K562 (cell line): Measurements from ENCODE around the gene S100A2. TPM values are rescaled to one million over a fixed set of nuclear protein-coding genes. Genes with fewer than 3 reads are reported as not detected.

ENCODE experiments used
- AFF4 ChIP-seq: sonication (generic); formaldehyde crosslinking; IDR thresholded peaks from 2 replicates; pipeline ENCODE4 v1.8.0; 2023; ENCODE audit warnings: mild to moderate bottlenecking, missing genetic modification reagents
- GTF3C2 ChIP-seq: IDR thresholded peaks from 3 replicates; pipeline ENCODE4 v1.6.1; 2011; ENCODE audit warnings: borderline replicate concordance, mild to moderate bottlenecking, moderate library complexity; ENCODE audit not compliant: insufficient read length; ENCODE audit errors: extremely low read depth
- PCBP1 ChIP-seq: fragments of 200-400 bp; formaldehyde crosslinking; IDR thresholded peaks from 2 replicates; pipeline ENCODE4 v1.6.1; 2018; ENCODE audit warnings: mild to moderate bottlenecking, low read depth, low read length; ENCODE audit not compliant: poor library complexity, severe bottlenecking
- RBM39 ChIP-seq: fragments of 200-400 bp; formaldehyde crosslinking; optimal IDR thresholded peaks from 2 replicates; pipeline ENCODE3; 2018; ENCODE audit warnings: low read depth, low read length
- SAFB2 ChIP-seq: fragments of 200-400 bp; formaldehyde crosslinking; IDR thresholded peaks from 2 replicates; pipeline ENCODE4 v1.6.1; 2018; ENCODE audit warnings: borderline replicate concordance, low read length, low read depth, moderate library complexity; ENCODE audit not compliant: severe bottlenecking
- SIRT6 ChIP-seq: IDR thresholded peaks from one replicate; pipeline ENCODE4 v1.6.1; 2012; ENCODE audit warnings: low read depth, mild to moderate bottlenecking, control low read depth, inconsistent platforms, low read length, moderate library complexity
- TAF9B ChIP-seq: fragments of 450-650 bp; IDR thresholded peaks from 2 replicates; pipeline ENCODE4 v1.6.1; 2018; ENCODE audit warnings: mild to moderate bottlenecking; ENCODE audit not compliant: partially characterized antibody
- TARDBP ChIP-seq: fragments of 450-650 bp; IDR thresholded peaks from 2 replicates; pipeline ENCODE4 v1.6.1; 2016
- ZBTB12 ChIP-seq: fragments of 250-450 bp; sonication (Bioruptor Pico); IDR thresholded peaks from 2 replicates; pipeline ENCODE4 v1.4.0; 2020
- ZBTB17 ChIP-seq: fragments of 450-650 bp; formaldehyde crosslinking; IDR thresholded peaks from 2 replicates; pipeline ENCODE4 v1.4.0; 2020; ENCODE audit warnings: mild to moderate bottlenecking
- ZBTB26 ChIP-seq: fragments of 450-650 bp; formaldehyde crosslinking; IDR thresholded peaks from 2 replicates; pipeline ENCODE4 v1.4.0; 2022; ENCODE audit warnings: missing genetic modification characterization
- ZFPM2 ChIP-seq: fragments of 250-450 bp; sonication (Bioruptor Pico); IDR thresholded peaks from 2 replicates; pipeline ENCODE4 v1.5.1; 2022; ENCODE audit warnings: mild to moderate bottlenecking
- ZNF12 ChIP-seq: sonication (generic); formaldehyde crosslinking; IDR thresholded peaks from 2 replicates; pipeline ENCODE4 v1.4.0; 2020; ENCODE audit warnings: mild to moderate bottlenecking, missing genetic modification reagents
- ZNF347 ChIP-seq: fragments of 450-650 bp; formaldehyde crosslinking; IDR thresholded peaks from 2 replicates; pipeline ENCODE4 v1.4.0; 2020; ENCODE audit warnings: low read depth, mild to moderate bottlenecking, moderate library complexity
- ZNF778 ChIP-seq: fragments of 450-650 bp; formaldehyde crosslinking; IDR thresholded peaks from 2 replicates; pipeline ENCODE4 v1.4.0; 2020; ENCODE audit warnings: mild to moderate bottlenecking, moderate library complexity
- polyA plus RNA-seq, 8 experiments: library from polyadenylated mRNA; depleted of rRNA in 4 of 8; stranded (reverse) in 5 of 8; unstranded in 3 of 8; fragments of >200 nt; fragmentation: Nextera tagmentation in 2 of 8; fragmentation: Illumina TruSeq in 1 of 8; extraction: Ambion mirVana in 2 of 8; extraction: Trizol in 1 of 8; gene quantifications; 2 replicates each; pipeline versions ENCODE4 v1.2.1 to v1.2.3, GENCODE V29; 2011 to 2014; ENCODE audit warnings: inconsistent platforms in 1 of 8, missing spikeins in 1 of 8
- total RNA-seq, 7 experiments: library from RNA; depleted of rRNA in 6 of 7; stranded (reverse); fragments of >200 nt in 6 of 7; fragmentation: Illumina TruSeq in 2 of 7; extraction: Trizol in 2 of 7; gene quantifications; 2 replicates each; pipeline versions ENCODE4 v1.2.1 to v1.2.3, GENCODE V29; 2011 to 2021; ENCODE audit warnings: low replicate concordance in 1 of 7

The S100A2 gene
- total and polyA plus RNA-seq, 9 of the 15 experiments (the other 6 are each of a cell fraction or from before 2014, with no cell fraction given) = 0.28 to 0.65 (median 0.44) TPM; not detected in 4

GRCh38 chr1:153566414-153567371 lies 1.0 kb upstream of the S100A2 start (continued):
- TF ChIP-seq AFF4 (no peak), ZNF347 (CRISPR knock-in tag) (no peak), ZFPM2 (CRISPR knock-in tag) (no peak), SAFB2 (no peak), SIRT6 (no peak), RBM39 (no peak), TARDBP (no peak), ZNF778 (CRISPR knock-in tag) (no peak), ZBTB26 (CRISPR knock-in tag) (peak; percentile 28; the same call in 1 of the 2 replicates), PCBP1 (no peak), ZBTB17 (CRISPR knock-in tag) (peak; percentile 76), ZBTB12 (no peak), TAF9B (peak; percentile 97), GTF3C2 (no peak), ZNF12 (CRISPR knock-in tag) (no peak)
